H9 (cell line): ENCODE measurements around the gene ZNF407. TPM values are rescaled to one million over a fixed set of nuclear protein-coding genes. Genes with fewer than 3 reads are reported as not detected.
A peak's percentile ranks its signal among the peaks of the same experiment; 100 is the strongest.

ENCODE experiments used
- DNase-seq: peaks from one replicate; pipeline ENCODE4 v3.0.0-alpha.2; 2017
- H2AFZ ChIP-seq: one replicate; pipeline ENCODE4 v1.6.1; 2013; ENCODE audit warnings: mild to moderate bottlenecking, low read length, control low read depth, moderate library complexity
- H2AK5ac ChIP-seq: 2 replicates; pipeline ENCODE4 v1.6.1; 2013; ENCODE audit warnings: low read length, control low read depth, mixed read lengths; ENCODE audit not compliant: insufficient read length
- H2BK120ac ChIP-seq: one replicate; pipeline ENCODE4 v1.6.1; 2013; ENCODE audit warnings: low read depth, mild to moderate bottlenecking, low read length, control low read depth, inconsistent platforms; ENCODE audit not compliant: poor library complexity, severe bottlenecking
- H2BK12ac ChIP-seq: 2 replicates; pipeline ENCODE4 v1.6.1; 2013; ENCODE audit warnings: low read length, control low read depth, mixed read lengths, low read depth; ENCODE audit not compliant: insufficient read length
- H2BK15ac ChIP-seq: 2 replicates; pipeline ENCODE4 v1.6.1; 2013; ENCODE audit warnings: low read depth, low read length, control low read depth
- H2BK20ac ChIP-seq: one replicate; pipeline ENCODE4 v1.6.1; 2013; ENCODE audit warnings: low read depth, mild to moderate bottlenecking, low read length, control low read depth, inconsistent platforms; ENCODE audit not compliant: poor library complexity, severe bottlenecking
- H2BK5ac ChIP-seq: 2 replicates; pipeline ENCODE4 v1.6.1; 2013; ENCODE audit warnings: low read length, control low read depth, mixed read lengths; ENCODE audit not compliant: insufficient read length
- H3K14ac ChIP-seq: 2 replicates; pipeline ENCODE4 v1.6.1; 2013; ENCODE audit warnings: low read length, control low read depth; ENCODE audit not compliant: insufficient read depth
- H3K18ac ChIP-seq: 2 replicates; pipeline ENCODE4 v1.6.1; 2013; ENCODE audit warnings: low read depth, mild to moderate bottlenecking, mixed read lengths, low read length, control low read depth; ENCODE audit not compliant: insufficient read length
- H3K23ac ChIP-seq: 2 replicates; pipeline ENCODE4 v1.6.1; 2013; ENCODE audit warnings: low read length, control low read depth, mixed read lengths, low read depth; ENCODE audit not compliant: insufficient read length
- H3K23me2 ChIP-seq: 2 replicates; pipeline ENCODE4 v1.6.1; 2013; ENCODE audit warnings: low read depth, mild to moderate bottlenecking, mixed read lengths, low read length, control low read depth; ENCODE audit not compliant: insufficient read length, poor library complexity, severe bottlenecking
- H3K27ac ChIP-seq: 2 replicates; pipeline ENCODE4 v1.5.1; 2013; ENCODE audit warnings: low read length, control low read depth, mixed read lengths, low read depth; ENCODE audit not compliant: insufficient read length
- H3K27me3 ChIP-seq: 2 replicates; pipeline ENCODE4 v1.6.1; 2013; ENCODE audit warnings: low read length, control low read depth, inconsistent platforms; ENCODE audit not compliant: insufficient read depth
- H3K4ac ChIP-seq: 2 replicates; pipeline ENCODE4 v1.6.1; 2013; ENCODE audit warnings: low read depth, mild to moderate bottlenecking, control low read depth, inconsistent platforms, low read length, moderate library complexity
- H3K4me1 ChIP-seq: 2 replicates; pipeline ENCODE4 v1.6.1; 2013; ENCODE audit warnings: low read length, control low read depth, inconsistent platforms; ENCODE audit not compliant: insufficient read depth
- H3K4me2 ChIP-seq: 2 replicates; pipeline ENCODE4 v1.6.1; 2013; ENCODE audit warnings: low read length, control low read depth, mixed read lengths; ENCODE audit not compliant: insufficient read length, insufficient read depth
- H3K56ac ChIP-seq: 2 replicates; pipeline ENCODE4 v1.6.1; 2013; ENCODE audit warnings: low read depth, mild to moderate bottlenecking, mixed read lengths, low read length, control low read depth; ENCODE audit not compliant: insufficient read length
- H3K79me1 ChIP-seq: 2 replicates; pipeline ENCODE4 v1.6.1; 2013; ENCODE audit warnings: low read depth, mild to moderate bottlenecking, moderate library complexity, low read length, control low read depth, inconsistent platforms; ENCODE audit not compliant: insufficient read depth, poor library complexity, severe bottlenecking
- H3K79me2 ChIP-seq: 2 replicates; pipeline ENCODE4 v1.6.1; 2013; ENCODE audit warnings: low read length, control low read depth, inconsistent platforms; ENCODE audit not compliant: insufficient read depth
- H3K9ac ChIP-seq: 2 replicates; pipeline ENCODE4 v1.6.1; 2013; ENCODE audit warnings: low read length, control low read depth, mixed read lengths; ENCODE audit not compliant: insufficient read length; ENCODE audit errors: extremely low read depth
- H3K9me3 ChIP-seq: one replicate; pipeline ENCODE4 v1.6.1; 2013; ENCODE audit warnings: low read depth, low read length, inconsistent platforms; ENCODE audit not compliant: control insufficient read depth
- H3T11ph ChIP-seq: one replicate; pipeline ENCODE4 v1.6.1; 2013; ENCODE audit warnings: mild to moderate bottlenecking, low read length, control low read depth, inconsistent platforms
- H4K20me1 ChIP-seq: one replicate; pipeline ENCODE4 v1.6.1; 2013; ENCODE audit not compliant: control insufficient read depth, insufficient read length, insufficient read depth
- H4K5ac ChIP-seq: 2 replicates; pipeline ENCODE4 v1.6.1; 2013; ENCODE audit warnings: low read depth, mild to moderate bottlenecking, mixed read lengths, low read length, control low read depth; ENCODE audit not compliant: insufficient read length
- H4K8ac ChIP-seq: replicated peaks from 2 replicates; pipeline ENCODE4 v1.6.1; 2013; ENCODE audit warnings: low read length, control low read depth, mixed read lengths, low read depth; ENCODE audit not compliant: insufficient read length
- H4K91ac ChIP-seq: 2 replicates; pipeline ENCODE4 v1.6.1; 2013; ENCODE audit warnings: low read depth, mild to moderate bottlenecking, moderate library complexity, mixed read lengths, low read length, control low read depth; ENCODE audit not compliant: insufficient read length
- H3K27ac Mint-ChIP-seq, 3 experiments: 2 replicates in 2 of 3; 3 replicates in 1 of 3; pipeline ENCODE4 v1.8.0; 2020 to 2021; ENCODE audit warnings: mixed read lengths in 3 of 3, mild to moderate bottlenecking in 1 of 3, moderate library complexity in 1 of 3
- H3K27me3 Mint-ChIP-seq: 2 replicates; pipeline ENCODE4 v1.8.0; 2021; ENCODE audit warnings: low read depth, mild to moderate bottlenecking, moderate library complexity, mixed read lengths
- H3K36me3 Mint-ChIP-seq, 3 experiments: 2 replicates in 2 of 3; 3 replicates in 1 of 3; pipeline ENCODE4 v1.8.0; 2020 to 2021; ENCODE audit warnings: low read depth in 3 of 3, mixed read lengths in 3 of 3; ENCODE audit not compliant: insufficient read depth in 1 of 3
- H3K4me1 Mint-ChIP-seq, 2 experiments: 2 replicates each; pipeline ENCODE4 v1.8.0; 2020; ENCODE audit warnings: mixed read lengths in 2 of 2
- H3K4me3 Mint-ChIP-seq, 2 experiments: 2 replicates in 1 of 2; 3 replicates in 1 of 2; pipeline ENCODE4 v1.8.0; 2020 to 2021; ENCODE audit warnings: mild to moderate bottlenecking in 2 of 2, mixed read lengths in 2 of 2, moderate library complexity in 1 of 2
- H3K9me3 Mint-ChIP-seq, 2 experiments: 2 replicates in 1 of 2; 3 replicates in 1 of 2; pipeline ENCODE4 v1.8.0; 2020; ENCODE audit warnings: mild to moderate bottlenecking in 2 of 2, mixed read lengths in 2 of 2, moderate library complexity in 1 of 2
- WGBS: extraction: QIAGEN DNeasy Blood & Tissue Kit; methylation state at CpG from one replicate; pipeline ENCODE4 v1.1.7; 2013; ENCODE audit warnings: missing lambda C conversion rate, low lambda C conversion rate, mixed read lengths; ENCODE audit not compliant: insufficient read length; ENCODE audit errors: extremely low coverage; 5-methylcytosine and 5-hydroxymethylcytosine counted together
- total RNA-seq: library from RNA; stranded (reverse); gene quantifications from 2 replicates; pipeline ENCODE4 v1.2.1, GENCODE V29; 2021
- TF ChIP-seq, protein P1 (sequence below): fragments of 200-600 bp; sonication (generic); conservative IDR thresholded peaks from 3 replicates; pipeline ENCODE4 v1.8.0; 2021; ENCODE audit warnings: antibody characterized with exemption, mild to moderate bottlenecking

Gene ZNF407
- total RNA-seq, 1 experiment from 2014 or later: 8.7 TPM

GRCh38 chr18:74947417-74947816 is 349.7 kb downstream of the ZNF407 start:
- no peaks in the 10 kb centered on the region for H3K79me1 ChIP-seq
- no peak overlapping the region for H4K91ac ChIP-seq
- H4K5ac ChIP-seq: no peak overlapping the region
- H3K4me1 ChIP-seq: peaks cover 10% of the 10 kb centered on the region
- H3K36me3 Mint-ChIP-seq: no peaks in the 10 kb centered on the region
- H2BK15ac ChIP-seq: no peak overlapping the region
- H3K4me1 Mint-ChIP-seq: peaks cover 54 to 58% of the 10 kb centered on the region in 2 experiments
- H3K23me2 ChIP-seq: no peaks in the 10 kb centered on the region
- H4K20me1 ChIP-seq: no peaks in the 10 kb centered on the region
- no peak overlapping the region for H3K56ac ChIP-seq
- H3K14ac ChIP-seq: peak overlapping the region; percentile 69; the same call in 1 of the 2 replicates
- H4K8ac ChIP-seq: no peak overlapping the region
- no peak overlapping the region for H3K4me2 ChIP-seq
- H3K18ac ChIP-seq: peak overlapping the region; percentile 39
- no peak overlapping the region for H3K23ac ChIP-seq
- H3K27me3 Mint-ChIP-seq: no peaks in the 10 kb centered on the region
- H2BK120ac ChIP-seq: no peak overlapping the region
- H3T11ph ChIP-seq: no peak overlapping the region
- H3K27ac ChIP-seq: no peak overlapping the region
- H2BK12ac ChIP-seq: no peak overlapping the region
- H3K9ac ChIP-seq: no peak overlapping the region
- WGBS: no CpG with 5 or more reads among the region's 10 CpGs
- H2AK5ac ChIP-seq: no peak overlapping the region
- H3K9me3 Mint-ChIP-seq: no peaks in the 10 kb centered on the region
- peak overlapping the region; percentile 9 for H2BK5ac ChIP-seq
- H2AFZ ChIP-seq: no peak overlapping the region
- H3K4ac ChIP-seq: no peak overlapping the region
- H2BK20ac ChIP-seq: no peak overlapping the region
- no peaks in the 10 kb centered on the region for H3K27me3 ChIP-seq
- H3K27ac Mint-ChIP-seq: peak overlapping the region in 2 of 3 experiments; percentile 93 to 95; a peak in 4 of 7 replicates
- TF ChIP-seq, protein P1, sequence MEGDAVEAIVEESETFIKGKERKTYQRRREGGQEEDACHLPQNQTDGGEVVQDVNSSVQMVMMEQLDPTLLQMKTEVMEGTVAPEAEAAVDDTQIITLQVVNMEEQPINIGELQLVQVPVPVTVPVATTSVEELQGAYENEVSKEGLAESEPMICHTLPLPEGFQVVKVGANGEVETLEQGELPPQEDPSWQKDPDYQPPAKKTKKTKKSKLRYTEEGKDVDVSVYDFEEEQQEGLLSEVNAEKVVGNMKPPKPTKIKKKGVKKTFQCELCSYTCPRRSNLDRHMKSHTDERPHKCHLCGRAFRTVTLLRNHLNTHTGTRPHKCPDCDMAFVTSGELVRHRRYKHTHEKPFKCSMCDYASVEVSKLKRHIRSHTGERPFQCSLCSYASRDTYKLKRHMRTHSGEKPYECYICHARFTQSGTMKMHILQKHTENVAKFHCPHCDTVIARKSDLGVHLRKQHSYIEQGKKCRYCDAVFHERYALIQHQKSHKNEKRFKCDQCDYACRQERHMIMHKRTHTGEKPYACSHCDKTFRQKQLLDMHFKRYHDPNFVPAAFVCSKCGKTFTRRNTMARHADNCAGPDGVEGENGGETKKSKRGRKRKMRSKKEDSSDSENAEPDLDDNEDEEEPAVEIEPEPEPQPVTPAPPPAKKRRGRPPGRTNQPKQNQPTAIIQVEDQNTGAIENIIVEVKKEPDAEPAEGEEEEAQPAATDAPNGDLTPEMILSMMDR: no peak
- no peaks in the 10 kb centered on the region for H3K9me3 ChIP-seq
- no peak overlapping the region for H3K4me3 Mint-ChIP-seq
- no peak for DNase-seq
- no peaks in the 10 kb centered on the region for H3K79me2 ChIP-seq
